ENCODE data around the gene OR2AT4.
"Not testable (repeated sequence)": the region's sequence is repeated elsewhere in the genome, so short reads cannot be mapped to it uniquely, and the experiment has no call there.

The OR2AT4 gene

DNA sequence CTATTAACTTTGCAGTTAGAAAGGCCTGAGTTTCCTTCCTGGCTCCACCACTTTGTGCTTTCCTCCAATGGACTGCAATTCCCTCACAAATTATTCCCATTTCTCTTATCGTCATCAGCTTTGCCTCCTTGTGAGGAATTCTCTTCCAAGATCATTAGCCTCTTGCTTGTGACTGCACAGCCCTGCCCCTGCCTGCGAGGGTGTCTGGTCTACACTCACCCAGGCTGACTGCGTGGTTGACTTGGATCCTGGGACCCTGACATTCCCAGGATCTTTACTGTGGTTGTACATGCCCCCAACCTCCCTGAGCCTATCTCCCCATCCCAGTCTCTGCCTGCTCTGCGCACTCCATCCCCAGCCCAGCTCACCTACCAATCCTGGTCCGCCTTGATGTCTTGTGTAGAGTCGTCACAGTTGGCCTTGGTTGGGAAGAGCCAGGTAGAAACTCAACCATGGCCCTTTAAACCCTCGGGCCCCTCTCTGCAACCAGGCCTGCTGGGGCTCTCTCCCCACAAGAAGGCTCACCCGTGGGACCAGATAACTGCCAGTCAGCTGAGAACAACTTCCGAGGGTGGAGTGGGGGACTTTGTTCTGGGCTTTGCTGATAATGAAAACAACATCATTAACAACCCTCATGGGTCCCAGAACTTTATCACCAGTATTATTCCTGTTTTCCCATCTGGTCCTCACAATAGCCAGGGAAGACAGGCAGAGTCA is at the start of gene OR2AT4:
TSS of gene OR2AT4 (minus strand) at position 421 of the 717 bp plus-strand sequence.
- DNase-seq (ENCODE audit: low read depth, low spot score), result no peak

DNA sequence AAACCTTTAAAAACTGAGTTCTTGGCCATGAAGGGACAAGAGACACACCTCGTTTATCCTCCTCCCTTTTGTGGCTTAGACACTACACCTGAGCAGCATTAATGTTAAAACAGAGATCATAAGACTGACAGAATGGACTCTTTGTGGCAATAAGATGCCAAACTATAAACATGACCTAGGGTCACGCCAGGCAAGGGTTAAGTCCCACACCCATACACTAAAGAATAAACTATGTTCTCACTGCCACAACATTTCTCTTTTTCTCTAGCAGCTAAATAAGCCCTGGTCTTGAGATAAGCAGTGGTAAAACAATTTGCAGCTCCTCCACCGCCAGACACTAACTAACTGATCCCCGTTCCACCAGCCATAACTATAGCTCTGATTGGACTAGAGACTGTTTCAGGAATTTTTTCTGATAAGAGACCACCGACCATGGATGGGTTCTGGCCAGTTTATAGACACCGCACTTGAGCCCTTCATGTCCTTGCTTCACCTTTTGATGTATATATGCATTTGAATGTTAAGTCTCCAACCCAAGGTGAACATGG is 49.4 kb upstream of the OR2AT4 start:
- DNase-seq (ENCODE audit: low read depth, low spot score), result peak; percentile 55

DNA sequence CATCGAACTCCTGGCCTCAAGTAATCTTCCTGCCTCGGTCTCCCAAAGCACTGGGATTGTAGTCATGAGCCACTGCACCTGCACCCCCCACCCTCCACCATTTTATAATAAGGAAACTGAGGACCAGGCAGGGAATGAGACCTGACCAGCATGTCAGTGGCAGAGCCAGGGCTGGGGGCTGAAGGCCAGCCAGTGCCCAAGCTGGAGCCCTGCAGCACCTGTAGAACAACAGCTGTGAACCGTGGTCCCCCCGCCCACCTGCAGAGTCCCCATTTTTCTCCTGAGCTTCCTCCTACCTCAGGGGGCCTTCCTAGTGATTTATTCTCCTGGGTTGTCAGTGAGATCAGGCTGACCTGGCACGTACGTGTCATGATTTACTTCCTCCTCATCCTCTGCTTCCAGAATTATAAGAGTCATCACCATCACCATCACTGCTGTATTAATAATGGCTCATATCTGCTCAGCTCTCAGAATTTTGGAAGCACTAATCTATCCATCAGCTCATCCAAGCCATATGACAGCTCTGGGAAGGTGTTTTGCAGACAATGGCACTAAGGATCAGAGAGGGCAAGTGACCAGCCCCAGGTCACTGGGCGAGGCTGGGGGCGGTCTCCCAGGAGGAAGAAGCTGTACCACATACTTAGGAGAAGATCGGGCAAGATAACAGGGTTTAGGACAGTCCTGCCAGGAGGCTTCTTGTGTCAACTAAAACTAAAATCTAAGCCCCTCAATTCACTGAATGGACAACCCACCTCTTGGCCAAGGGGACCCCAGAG is 48.7 kb upstream of the OR2AT4 start:
- DNase-seq (ENCODE audit: low read depth, low spot score), result no peak

DNA sequence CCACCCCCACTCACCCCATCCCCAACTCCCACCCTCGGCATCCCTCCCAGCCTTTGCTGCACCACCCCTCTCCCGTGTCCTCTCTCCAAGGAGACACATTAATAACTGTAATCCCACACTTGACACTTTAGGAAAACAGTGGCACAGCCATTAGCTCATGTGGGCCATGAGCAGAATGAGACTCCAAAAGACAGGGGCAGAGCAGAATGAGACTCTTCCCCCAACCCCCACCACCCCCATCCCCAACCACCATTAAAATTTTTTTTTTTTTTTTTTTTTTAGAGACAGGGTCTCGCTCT is 48.0 kb upstream of the OR2AT4 start:
- no peak for DNase-seq (ENCODE audit: low read depth, low spot score)

DNA sequence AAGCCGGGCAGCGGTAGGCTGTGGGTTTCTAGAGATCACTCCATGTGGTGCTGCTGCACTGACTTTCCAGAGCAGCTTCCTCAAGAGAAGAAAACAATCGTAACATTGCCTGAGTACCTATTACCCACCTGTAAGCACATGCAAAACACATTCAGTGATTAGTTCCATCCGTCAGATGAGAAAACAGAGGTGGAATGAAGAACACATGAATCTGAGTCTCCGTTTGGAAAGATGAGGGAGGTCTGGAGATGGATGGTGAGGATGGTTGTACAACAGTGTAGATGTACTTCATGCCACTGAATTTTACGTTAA is 46.7 kb upstream of the OR2AT4 start:
- DNase-seq (ENCODE audit: low read depth, low spot score), result no peak

DNA sequence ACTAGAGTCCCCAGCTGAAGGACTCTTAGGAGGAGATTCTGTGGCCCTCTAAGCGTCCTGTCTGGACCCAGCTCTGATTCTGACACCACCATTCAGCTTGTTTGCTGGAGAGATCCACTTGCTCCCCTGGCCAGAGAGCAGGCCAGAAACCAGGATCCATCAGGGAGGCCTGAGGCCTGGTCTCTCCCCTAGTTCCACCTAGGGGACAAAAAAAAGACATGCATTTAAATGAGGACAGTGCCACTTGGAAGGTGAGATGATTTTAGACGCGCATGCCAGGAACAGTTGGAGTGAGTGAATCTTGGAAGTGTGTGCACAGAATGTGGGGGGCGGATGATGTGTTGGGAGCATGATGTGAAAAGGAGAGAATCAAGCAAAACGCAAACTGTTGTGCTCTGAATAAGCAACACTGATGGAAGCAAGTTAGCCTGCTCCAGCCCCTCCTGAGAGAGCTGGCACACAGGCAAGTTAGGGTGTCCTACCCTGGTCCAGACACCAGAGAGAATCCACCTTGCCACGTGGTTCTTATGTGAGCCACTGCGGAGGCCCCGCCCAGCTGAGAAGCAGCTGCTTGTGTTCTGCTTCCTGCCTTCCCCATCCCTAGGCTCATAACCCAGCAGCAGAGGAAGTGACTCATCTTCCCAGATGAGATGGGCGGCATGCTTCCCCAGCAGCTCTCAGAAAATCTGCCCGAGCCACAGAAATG is 46.2 kb upstream of the OR2AT4 start:
- peak; percentile 79 for DNase-seq (ENCODE audit: low read depth, low spot score)

DNA sequence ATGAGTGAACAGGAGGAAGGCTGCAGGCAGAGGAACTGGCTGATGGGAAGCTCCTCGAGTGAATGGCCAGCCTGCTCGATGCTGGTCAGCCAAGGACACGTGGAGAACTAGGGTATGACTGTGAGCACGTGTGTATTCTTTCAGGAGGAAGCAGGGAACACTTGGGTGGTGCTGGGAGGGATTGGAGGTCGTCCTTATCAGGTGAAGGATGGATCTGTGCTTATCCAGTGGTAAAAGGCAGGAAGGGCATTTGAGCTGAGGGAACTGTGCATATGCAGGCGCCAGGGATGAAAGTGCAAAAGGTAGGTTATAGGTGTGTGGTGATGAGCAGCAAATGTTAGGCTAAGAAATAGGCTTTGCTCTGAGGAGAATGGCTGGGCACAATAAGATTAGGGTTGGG is 44.5 kb upstream of the OR2AT4 start:
- DNase-seq (ENCODE audit: low read depth, low spot score), result no peak

DNA sequence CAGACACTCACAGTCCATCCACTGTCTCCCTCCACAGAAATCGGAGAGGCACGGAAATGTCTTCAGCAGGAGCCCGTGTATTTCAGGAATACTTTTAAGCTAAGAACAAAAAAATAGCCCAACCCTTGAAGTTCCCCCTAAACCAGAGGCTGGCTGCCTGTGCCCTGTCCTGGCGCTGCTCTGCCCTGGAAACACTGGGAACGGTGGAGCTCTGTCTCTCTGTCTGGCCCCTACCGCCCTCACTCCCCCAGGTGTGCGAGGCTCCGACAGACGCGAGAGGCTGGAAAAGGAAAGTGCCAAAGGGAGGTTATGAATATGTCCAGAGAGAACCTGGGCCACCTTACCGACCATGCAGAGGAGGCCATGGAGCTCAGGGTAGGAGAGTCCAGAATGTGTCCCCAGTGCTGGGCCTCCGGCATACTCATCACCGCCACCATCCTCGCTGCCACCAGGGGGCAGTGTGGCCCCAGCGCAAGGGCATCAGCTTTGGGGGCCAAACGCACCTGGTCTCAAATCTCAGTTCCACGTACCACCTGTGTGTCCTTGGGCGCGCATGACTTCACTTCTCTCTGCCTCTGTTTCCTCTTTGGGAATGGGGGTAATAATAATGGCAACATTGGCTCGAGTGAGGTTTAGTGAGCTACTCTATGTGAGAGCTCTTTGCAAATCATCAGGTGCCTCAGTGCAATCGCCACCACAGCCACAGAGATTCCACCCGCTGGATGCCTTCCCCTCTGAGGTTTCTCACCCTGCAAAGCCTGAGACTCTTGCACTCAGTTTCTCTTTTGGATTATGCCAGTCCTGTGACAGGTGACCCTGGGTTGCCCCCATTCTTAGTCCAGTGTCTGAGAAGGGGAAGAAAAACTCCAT is 43.8 kb upstream of the OR2AT4 start:
- peak; percentile 84 for DNase-seq (ENCODE audit: low read depth, low spot score)

DNA sequence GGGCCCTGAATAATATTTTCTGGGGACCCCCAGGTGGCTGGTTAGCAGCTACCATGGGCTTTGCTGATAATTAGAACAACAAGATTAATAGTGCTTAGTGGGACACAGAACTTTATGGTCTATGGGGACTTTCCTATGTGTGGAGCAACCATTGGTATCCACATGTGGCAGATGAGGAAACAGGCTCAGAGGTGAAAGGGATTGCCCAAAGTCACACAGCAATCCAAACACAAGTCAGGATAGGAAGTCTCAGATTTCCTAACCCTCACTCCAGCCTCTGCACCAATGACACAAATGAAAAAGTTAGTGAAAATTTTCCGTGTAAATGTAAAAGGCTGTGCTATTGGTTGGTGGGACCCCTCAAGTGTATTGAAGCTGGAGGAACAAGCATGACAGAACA is 39.0 kb upstream of the OR2AT4 start:
- no peak for DNase-seq (ENCODE audit: low read depth, low spot score)

DNA sequence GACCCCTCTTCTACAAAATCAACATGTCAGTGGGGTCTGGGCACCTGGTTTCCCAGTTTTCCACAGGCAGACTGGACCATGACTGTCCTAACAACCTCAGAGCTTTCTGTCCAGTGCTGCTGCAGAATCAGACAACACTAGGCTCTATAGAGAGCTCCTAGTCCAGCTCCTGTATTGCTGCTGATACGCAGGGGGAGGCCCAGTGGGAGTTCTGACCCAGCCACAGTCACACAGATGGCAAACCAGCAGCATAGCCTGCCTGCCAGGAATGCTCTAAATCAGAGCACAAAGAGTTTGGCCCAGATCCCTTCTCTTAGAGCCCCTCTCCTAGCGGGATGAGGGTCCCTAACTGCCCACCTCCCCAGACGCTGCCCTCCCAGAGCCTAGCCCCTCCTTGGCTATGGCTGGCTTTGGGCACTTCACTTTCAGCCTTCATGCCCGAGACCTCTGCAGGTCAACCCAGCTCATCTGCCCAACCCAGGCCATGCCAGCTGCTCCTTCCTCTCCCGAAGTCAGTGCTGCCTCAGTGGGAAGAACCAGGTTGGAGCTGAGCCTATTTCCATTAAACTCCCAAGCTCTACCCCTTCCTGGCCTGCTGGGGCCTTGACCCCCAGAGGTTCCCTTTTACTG is 38.5 kb upstream of the OR2AT4 start:
- no peak for DNase-seq (ENCODE audit: low read depth, low spot score)

DNA sequence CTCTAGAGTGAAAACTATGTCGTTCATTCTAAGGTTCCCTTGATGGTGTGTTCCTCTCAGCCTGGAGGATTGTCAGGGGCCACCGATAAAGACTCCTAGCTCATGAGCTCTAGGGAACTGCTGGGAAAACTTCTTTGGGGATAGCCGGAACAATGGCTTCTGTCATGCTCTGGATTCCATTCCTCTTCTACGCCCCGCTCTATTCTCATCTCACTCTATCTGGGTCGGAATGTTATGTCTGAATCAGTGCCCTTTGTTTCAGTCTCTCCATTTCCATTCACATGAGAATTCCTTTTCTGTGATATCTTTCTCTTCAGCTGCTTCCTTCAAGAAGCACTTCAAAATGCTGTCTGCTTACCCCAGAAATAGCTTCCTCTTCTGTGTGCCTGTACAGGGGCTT is 37.3 kb upstream of the OR2AT4 start:
- no peak for DNase-seq (ENCODE audit: low read depth, low spot score)

DNA sequence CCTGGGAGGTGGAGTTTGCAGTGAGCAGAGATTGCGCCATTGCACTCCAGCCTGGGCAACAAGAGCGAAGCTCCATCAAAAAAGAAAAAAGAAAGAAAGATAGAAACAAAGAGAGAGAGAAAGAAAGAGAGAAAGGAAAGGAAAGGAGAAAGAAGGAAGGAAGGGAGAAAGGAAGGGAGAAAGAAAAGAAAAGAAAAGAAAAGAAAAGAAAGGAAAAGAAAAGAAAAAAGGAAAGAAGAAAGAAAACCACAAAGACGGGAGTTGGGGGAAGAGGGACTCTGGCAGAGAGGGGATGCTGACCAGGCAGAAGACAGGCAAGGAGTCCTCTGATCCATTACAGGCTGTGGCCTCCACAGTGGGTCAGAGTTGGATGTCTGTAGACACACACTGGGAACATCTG is 35.4 kb upstream of the OR2AT4 start:
- no peak for DNase-seq (ENCODE audit: low read depth, low spot score)

DNA sequence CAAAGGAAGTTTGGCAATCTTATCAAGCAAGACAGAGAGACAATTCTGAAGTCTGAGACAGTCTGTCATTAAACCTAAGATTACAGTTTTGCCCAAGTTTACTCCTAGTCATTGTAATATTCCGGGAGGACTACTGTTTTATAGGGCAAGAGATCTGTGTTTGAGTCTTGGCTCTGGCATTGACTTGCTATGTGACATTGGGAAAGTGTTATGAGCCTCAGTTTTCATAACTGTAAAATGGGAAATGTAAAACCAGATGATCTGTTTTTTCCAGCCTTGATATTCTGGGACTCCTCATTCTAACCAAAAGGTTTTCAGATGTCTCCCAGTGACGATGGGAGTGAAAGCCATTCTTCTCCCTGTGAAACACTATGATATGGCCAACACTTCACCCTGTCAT is 29.9 kb upstream of the OR2AT4 start:
- no peak for DNase-seq (ENCODE audit: low read depth, low spot score)

DNA sequence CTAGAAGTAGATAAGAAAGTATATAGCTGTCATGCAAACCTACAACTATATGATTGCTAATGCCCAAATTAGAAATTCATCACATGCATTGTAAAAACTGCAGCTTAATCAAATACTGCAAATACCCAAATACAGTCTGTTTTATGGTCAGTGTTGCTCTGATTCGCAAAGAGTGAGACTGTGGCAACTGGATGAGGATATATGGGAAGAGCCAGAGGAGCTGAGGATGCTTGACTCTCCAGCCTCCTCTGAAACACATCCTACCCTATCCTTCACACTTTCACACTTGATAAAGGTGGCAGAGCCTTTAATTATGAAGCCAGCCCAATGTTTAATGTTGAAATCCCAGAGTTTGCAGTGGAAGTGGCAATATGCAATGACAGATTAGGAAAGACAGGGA is 21.9 kb upstream of the OR2AT4 start:
- DNase-seq (ENCODE audit: low read depth, low spot score), result no peak

DNA sequence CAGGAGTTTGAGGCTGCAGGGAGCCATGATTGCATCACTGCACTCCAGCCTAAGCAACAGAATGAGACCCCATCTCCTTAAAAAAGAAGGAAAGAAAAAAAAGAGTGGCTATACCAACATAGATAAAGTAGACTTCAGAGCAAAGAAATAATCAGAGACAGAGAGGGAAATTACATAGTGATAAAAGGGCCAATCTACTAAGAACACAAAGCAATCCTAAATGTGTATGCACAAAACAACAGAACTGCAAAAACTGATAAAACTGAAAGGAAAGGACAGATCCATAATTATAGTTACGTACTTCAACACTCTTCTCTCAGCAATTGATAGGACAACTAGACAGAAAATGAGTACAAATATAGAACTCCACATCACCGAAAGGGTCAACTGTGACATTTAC is 17.8 kb upstream of the OR2AT4 start:
- DNase-seq (ENCODE audit: low read depth, low spot score), result no peak

DNA sequence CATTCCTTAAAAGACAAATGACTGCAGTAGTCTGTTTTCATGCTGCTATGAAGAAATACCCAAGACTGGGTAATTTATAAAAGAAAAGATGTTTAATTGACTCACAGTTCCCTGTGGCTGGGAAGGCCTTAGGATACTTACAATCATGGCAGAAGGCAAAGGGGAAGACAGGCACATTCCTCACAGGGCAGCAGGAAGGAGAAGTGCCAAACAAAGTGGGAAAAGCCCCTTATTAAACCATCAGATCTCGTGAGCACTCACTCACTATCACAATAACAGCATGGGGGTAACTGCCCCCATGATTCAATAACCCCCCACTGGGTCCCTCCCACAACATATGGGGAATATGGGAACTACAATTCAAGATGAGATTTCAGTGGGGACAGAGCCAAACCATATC is 16.4 kb upstream of the OR2AT4 start:
- no peak for DNase-seq (ENCODE audit: low read depth, low spot score)

DNA sequence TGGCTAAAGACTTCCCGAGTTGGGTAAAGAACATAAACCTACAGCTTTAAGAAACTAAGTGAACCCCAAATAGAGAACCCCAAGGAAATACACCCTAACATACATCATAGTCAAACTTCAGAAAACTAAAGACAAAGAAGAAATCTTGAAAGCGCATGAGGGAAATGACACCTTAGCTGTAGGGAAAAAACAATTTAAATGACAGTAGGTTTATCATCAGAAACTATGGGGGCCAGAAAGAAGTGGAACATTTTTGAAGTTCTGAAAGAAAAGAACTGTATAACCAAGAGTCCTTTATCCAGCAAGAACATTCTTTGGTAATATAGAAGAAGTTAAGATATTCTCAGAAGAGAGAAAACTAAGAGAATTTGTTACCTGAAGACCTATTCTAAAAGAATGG is 15.5 kb upstream of the OR2AT4 start:
- no peak for DNase-seq (ENCODE audit: low read depth, low spot score)

DNA sequence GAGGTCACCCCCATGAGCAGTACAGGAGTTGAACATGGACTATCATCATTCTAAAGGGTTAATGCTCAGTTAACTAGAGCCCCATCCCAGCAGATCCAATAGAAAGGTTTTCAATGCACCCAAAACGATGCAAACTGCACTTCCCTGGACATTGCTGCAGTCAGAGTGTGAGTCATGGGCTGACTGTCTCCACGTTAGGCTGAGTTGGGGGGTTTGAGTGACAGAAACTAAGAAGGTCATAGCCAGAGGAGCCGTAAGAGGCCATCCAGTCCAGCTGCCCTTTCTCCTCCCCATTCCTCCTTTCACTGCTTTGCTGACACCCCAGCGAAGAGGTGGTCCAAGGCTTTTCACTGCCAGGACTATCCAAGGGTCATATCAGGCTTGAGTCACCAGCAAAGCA is 10.5 kb upstream of the OR2AT4 start:
- DNase-seq (ENCODE audit: low read depth, low spot score), result no peak

DNA sequence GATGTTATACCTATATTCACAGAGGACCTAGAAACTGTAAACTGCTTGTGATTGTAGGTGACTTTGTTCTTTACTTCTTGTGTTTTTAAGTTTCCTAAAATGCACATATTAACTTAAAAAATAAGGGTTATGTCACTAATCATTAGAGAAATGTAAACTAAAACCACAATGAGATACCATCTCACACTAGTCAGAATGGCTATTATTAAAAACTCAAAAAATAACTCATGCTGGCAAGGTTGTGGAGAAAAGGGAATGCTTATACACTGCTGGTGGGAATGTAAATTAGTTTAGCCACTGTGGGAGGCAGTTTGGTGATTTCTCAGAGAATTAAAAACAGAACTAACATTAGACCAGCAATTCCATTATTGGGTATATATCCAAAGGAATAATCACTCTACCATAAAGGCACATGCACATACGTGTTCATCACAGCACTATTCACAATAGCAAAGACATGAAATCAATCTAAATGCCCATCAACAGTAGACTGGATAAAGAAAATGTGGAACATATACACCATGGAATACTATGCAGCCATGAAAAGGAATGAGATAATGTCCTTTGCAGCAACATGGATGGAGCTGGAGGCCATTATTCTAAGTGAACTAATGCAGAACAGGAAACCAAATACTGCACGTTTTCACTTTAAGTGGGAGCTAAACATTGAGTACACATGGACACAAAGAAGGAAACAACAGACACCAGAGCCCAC is 9.4 kb upstream of the OR2AT4 start:
- not testable (repeated sequence) for DNase-seq (ENCODE audit: low read depth, low spot score)

DNA sequence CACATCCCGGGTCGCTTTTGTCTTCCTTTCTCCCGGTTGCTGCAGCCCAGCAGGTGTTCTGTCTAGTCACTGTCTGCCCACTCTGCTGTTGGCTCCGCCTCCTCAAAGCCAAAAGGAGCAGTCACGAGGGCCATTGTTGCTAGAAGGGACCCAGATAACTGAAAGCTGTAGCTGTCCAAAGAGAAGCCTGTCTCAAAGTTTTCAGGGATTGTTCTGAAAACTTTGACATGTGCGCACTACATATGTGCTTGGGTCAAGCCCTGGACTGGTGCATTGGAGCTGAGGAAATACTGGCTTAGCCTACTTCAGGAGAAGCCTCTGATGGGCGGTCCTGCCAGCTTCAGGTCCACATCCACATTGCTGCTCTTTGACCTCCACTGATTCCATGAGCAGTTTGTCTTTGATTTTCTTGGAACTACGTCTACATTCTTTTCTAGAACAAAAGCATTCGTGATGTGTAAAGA is 8.8 kb upstream of the OR2AT4 start:
- DNase-seq (ENCODE audit: low read depth, low spot score), result peak; percentile 88

Measured in ELF-1 (cell line).